ENCODE measurements around the gene ARID1B. TPM values are rescaled to one million over a fixed set of nuclear protein-coding genes. Genes with fewer than 3 reads are reported as not detected.

ARID1B gene
- total RNA-seq, 2 donors from 2014 or later: 65.1 to 99.4 TPM

- Histone ChIP-seq H3K36me3 (no peaks in the 10 kb centered on the region), H3K4me1 (replicated peaks) (no peaks in the 10 kb centered on the region), H3K27ac (no peak overlapping the region), H3K27me3 (replicated peaks; ENCODE audit: insufficient read depth) (no peaks in the 10 kb centered on the region), H3K9me3 (no peaks in the 10 kb centered on the region), H3K4me3 (no peak overlapping the region)
- WGBS: 58% methylated on average over 9 of the region's 9 CpGs
- DNase-seq (ENCODE audit: low spot score): no peak
- TF ChIP-seq POLR2A (IDR thresholded peaks at IDR 0.05) (no peak), CTCF (IDR thresholded peaks at IDR 0.05) (no peak), POLR2AphosphoS5 (IDR thresholded peaks at IDR 0.05) (no peak)
- intact Hi-C loops (cut with DNase I): no loop called here
Measured at GRCh38 chr6:156839591-156840001, 62.4 kb downstream of the ARID1B start.

GRCh38 chr6:156840136-156840535 lies 63.0 kb downstream of the ARID1B start:
- DNase-seq (ENCODE audit: low spot score): no peak
- Histone ChIP-seq H3K36me3 (no peaks in the 10 kb centered on the region), H3K4me3 (no peak overlapping the region), H3K9me3 (no peaks in the 10 kb centered on the region), H3K27ac (no peak overlapping the region), H3K4me1 (replicated peaks) (no peaks in the 10 kb centered on the region), H3K27me3 (replicated peaks; ENCODE audit: insufficient read depth) (no peaks in the 10 kb centered on the region)
- TF ChIP-seq CTCF (IDR thresholded peaks at IDR 0.05) (no peak), POLR2AphosphoS5 (IDR thresholded peaks at IDR 0.05) (no peak), POLR2A (IDR thresholded peaks at IDR 0.05) (no peak)
- WGBS: 57% methylated on average over 8 of the region's 8 CpGs
- intact Hi-C loops (cut with DNase I): no loop called here

GRCh38 chr6:156840606-156841005 lies 63.4 kb downstream of the ARID1B start:
- WGBS: 63% methylated on average over 2 of the region's 2 CpGs
- intact Hi-C loops (cut with DNase I): no loop called here
- DNase-seq (ENCODE audit: low spot score): no peak

DNA sequence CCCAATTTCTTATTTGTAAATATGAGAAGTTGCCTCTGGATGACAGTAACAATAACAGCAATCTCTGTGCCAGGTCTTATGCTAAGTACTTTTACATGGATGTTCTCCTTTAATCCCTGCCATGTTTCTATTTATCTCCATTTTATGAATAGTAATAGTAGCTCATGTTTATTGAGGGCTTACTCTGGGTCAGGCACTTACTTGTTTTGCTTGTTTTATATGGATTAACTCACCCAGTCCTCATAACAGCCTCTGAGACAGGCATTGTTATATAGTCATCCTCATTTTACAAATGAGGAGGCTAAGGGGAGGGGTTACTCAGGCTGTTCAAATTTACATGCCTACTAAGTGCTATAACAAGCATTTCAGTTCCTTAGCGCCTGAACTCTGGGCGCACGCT lies 64.3 kb downstream of the ARID1B start:
- Histone ChIP-seq H3K27ac (no peak overlapping the region), H3K4me1 (replicated peaks) (no peaks in the 10 kb centered on the region), H3K27me3 (replicated peaks; ENCODE audit: insufficient read depth) (no peaks in the 10 kb centered on the region), H3K4me3 (no peak overlapping the region), H3K9me3 (no peaks in the 10 kb centered on the region), H3K36me3 (no peaks in the 10 kb centered on the region)
- 87% methylated on average over 3 of the region's 3 CpGs for WGBS
- TF ChIP-seq POLR2A (IDR thresholded peaks at IDR 0.05): no peak
- TF ChIP-seq CTCF (IDR thresholded peaks at IDR 0.05): no peak
- TF ChIP-seq POLR2AphosphoS5 (IDR thresholded peaks at IDR 0.05): no peak
- DNase-seq (ENCODE audit: low spot score): no peak
- intact Hi-C loops (cut with DNase I): no loop called here

More at GRCh38 chr6:156840606-156841005, 63.4 kb downstream of the ARID1B start:
- no peaks in the 10 kb centered on the region for H3K27me3 ChIP-seq (replicated peaks; ENCODE audit: insufficient read depth)
- no peak overlapping the region for H3K4me3 ChIP-seq
- no peak overlapping the region for H3K27ac ChIP-seq
- H3K9me3 ChIP-seq: no peaks in the 10 kb centered on the region
- no peaks in the 10 kb centered on the region for H3K36me3 ChIP-seq
- TF ChIP-seq POLR2A (IDR thresholded peaks at IDR 0.05) (no peak), CTCF (IDR thresholded peaks at IDR 0.05) (no peak)
- H3K4me1 ChIP-seq (replicated peaks): no peaks in the 10 kb centered on the region

- peaks cover 6% of the 10 kb centered on the region for H3K4me1 ChIP-seq (replicated peaks)
- no peaks in the 10 kb centered on the region for H3K36me3 ChIP-seq
- no peak overlapping the region for H3K4me3 ChIP-seq
- H3K27me3 ChIP-seq (replicated peaks; ENCODE audit: insufficient read depth): no peaks in the 10 kb centered on the region
- H3K27ac ChIP-seq: no peak overlapping the region
- intact Hi-C loops (cut with DNase I): no loop called here
- no peak for DNase-seq (ENCODE audit: low spot score)
- no peaks in the 10 kb centered on the region for H3K9me3 ChIP-seq
- 80% methylated on average over 3 of the region's 3 CpGs for WGBS
- TF ChIP-seq POLR2A (IDR thresholded peaks at IDR 0.05) (no peak), POLR2AphosphoS5 (IDR thresholded peaks at IDR 0.05) (no peak)
Measured at GRCh38 chr6:156842598-156843250, 65.5 kb downstream of the ARID1B start.

All from prostate gland (tissue), 2 donors.